Large intestine (tissue), 3 donors: Measurements from ENCODE around the gene C1orf122. TPM values are rescaled to one million over a fixed set of nuclear protein-coding genes. Genes with fewer than 3 reads are reported as not detected.
A peak's percentile ranks its signal among the peaks of the same experiment; 100 is the strongest.
"Not testable (repeated sequence)": the region's sequence is repeated elsewhere in the genome, so short reads cannot be mapped to it uniquely, and the experiment has no call there.

Experiments
- DNase-seq, 2 donors: peaks; one replicate each; pipeline versions ENCODE4 v3.0.0 to v3.0.0-alpha.2; 2013
- H3K27ac ChIP-seq: one replicate; pipeline ENCODE4 v1.5.1; 2013; ENCODE audit warnings: low read length
- H3K27me3 ChIP-seq: 2 replicates; pipeline ENCODE4 v1.6.1; 2013; ENCODE audit warnings: low read length; ENCODE audit not compliant: control insufficient read depth, insufficient read depth
- H3K36me3 ChIP-seq: 2 replicates; pipeline ENCODE4 v1.6.1; 2013; ENCODE audit warnings: low read length; ENCODE audit not compliant: control insufficient read depth, insufficient read depth
- H3K4me1 ChIP-seq: one replicate; pipeline ENCODE4 v1.6.1; 2013; ENCODE audit warnings: low read length; ENCODE audit not compliant: control insufficient read depth, insufficient read depth
- H3K4me3 ChIP-seq: one replicate; pipeline ENCODE4 v1.5.1; 2013; ENCODE audit warnings: low read length
- H3K9me3 ChIP-seq: one replicate; pipeline ENCODE4 v1.6.1; 2013; ENCODE audit warnings: mild to moderate bottlenecking, low read depth, low read length, moderate library complexity; ENCODE audit not compliant: control insufficient read depth
- WGBS: methylation state at CpG from one replicate; pipeline ENCODE4 v1.1.5; 2013; ENCODE audit warnings: low lambda C conversion rate; ENCODE audit not compliant: insufficient coverage; 5-methylcytosine and 5-hydroxymethylcytosine counted together
- polyA plus RNA-seq: library from polyadenylated mRNA; unstranded; fragments of 120-200 nt; gene quantifications from one replicate; pipeline ENCODE4 v1.2.1, GENCODE V29; 2013

The C1orf122 gene
- polyA plus RNA-seq, 1 donor: 35.2 TPM

DNA sequence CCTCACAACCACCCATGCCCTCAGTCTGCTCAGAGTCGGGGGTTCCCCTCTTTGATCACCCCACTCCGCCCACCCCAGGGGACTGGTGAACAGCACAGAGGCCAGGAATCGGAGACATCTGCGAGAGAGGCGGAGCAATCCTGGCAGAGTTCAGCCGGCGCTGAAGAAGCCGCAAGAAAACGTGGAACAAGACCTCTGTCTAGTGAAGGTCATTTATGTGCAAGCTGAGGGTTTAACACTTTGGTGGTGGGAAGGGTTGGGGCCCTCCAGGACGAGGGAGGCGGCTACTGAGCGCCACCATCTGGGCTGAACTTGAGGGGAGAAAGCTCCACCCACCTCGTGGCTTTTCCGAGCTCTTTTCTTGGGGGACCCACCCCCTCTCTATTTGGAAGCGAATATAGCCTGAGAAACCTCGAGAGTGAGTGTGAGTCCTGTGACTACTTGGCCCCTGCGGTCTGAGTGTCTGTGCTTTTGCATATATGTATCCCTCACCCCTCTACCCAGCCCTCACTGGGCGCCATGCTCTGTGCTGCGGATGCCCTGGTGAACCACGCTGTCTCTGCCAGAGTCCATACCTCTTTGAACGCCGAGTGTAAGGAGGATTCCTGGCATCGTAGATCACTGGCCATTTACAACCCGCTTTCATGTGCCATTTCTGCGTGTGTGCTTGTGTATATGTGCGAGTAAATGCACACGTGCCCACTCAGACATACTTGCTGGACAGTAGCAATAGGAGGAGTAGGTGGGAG is 41.5 kb upstream of the C1orf122 start:
- Histone ChIP-seq H3K4me1 (no peaks in the 10 kb centered on the region), H3K36me3 (no peaks in the 10 kb centered on the region), H3K4me3 (no peak overlapping the region), H3K27me3 (peaks cover 68% of the 10 kb centered on the region), H3K27ac (no peak overlapping the region), H3K9me3 (peaks cover 8% of the 10 kb centered on the region)
- WGBS: no CpG with 5 or more reads among the region's 27 CpGs
- DNase-seq: no peak

DNA sequence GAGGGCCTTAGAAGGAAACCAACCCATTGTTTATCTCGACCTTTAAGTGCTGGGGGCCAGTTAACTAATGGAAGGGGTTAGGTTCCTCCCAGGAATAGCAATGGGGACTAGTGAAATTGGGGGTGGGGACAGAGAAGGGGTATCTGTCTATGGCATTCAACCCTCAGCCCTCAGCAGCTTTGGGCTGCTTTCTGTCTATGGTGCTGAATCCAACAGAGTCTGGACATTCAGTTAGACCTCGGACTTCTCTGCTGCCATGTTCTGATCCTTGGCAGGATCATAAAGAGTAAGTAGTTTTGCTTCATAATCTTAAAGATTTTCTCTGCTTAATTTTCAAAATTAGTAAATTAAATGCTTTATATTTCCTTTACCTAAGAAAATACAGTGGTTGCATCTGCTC is 40.1 kb upstream of the C1orf122 start:
- H3K4me3 ChIP-seq: no peak overlapping the region
- H3K27ac ChIP-seq: no peak overlapping the region
- DNase-seq: no peak
- WGBS: no CpG with 5 or more reads among the region's 2 CpGs
- H3K9me3 ChIP-seq: peaks cover 4% of the 10 kb centered on the region
- no peaks in the 10 kb centered on the region for H3K36me3 ChIP-seq
- H3K27me3 ChIP-seq: peaks cover 55% of the 10 kb centered on the region
- no peaks in the 10 kb centered on the region for H3K4me1 ChIP-seq

DNA sequence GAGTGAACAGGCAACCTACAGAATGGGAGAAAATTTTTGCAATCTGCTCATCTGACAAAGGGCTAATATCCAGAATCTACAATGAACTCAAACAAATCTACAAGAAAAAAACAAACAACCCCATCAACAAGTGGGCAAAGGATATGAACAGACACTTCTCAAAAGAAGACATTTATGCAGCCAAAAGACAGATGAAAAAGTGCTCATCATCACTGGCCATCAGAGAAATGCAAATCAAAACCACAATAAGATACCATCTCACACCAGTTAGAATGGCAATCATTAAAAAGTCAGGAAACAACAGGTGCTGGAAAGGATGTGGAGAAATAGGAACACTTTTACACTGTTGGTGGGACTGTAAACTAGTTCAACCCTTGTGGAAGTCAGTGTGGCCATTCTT is 36.1 kb upstream of the C1orf122 start:
- not testable (repeated sequence) for H3K9me3 ChIP-seq, H3K4me1 ChIP-seq, H3K4me3 ChIP-seq, H3K36me3 ChIP-seq, DNase-seq, H3K27ac ChIP-seq
- peaks cover 16% of the 10 kb centered on the region for H3K27me3 ChIP-seq

DNA sequence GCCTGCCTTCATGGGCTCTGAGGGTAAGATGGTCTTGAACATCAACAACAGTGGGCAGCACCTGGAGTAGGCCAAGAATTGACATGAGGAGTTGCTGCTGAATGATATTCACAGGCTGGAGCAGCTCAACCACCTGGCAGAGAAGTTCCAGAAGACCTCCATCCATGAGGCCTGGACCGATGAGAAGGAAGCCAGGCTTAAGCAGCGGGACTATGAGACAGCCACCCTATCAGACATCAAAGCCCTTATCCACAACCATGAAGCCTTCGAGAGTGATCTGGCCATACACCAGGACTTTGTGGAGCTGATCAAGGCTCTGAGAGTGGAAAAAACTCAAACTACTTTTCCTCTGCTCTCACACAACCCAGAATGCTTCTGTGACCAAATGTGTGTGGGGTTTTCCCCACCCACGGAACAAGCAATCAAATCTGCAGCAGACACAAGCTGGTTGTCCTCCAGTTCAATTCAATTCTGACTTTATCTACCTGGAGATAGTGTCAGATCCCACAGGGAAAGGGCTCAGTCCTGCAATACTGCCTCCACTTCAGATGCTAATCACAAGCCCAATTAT is 30.6 kb upstream of the C1orf122 start:
- WGBS: no CpG with 5 or more reads among the region's 4 CpGs
- no peak overlapping the region for H3K27ac ChIP-seq
- H3K27me3 ChIP-seq: no peaks in the 10 kb centered on the region
- DNase-seq: no peak
- no peak overlapping the region for H3K4me3 ChIP-seq
- H3K4me1 ChIP-seq: no peaks in the 10 kb centered on the region
- no peaks in the 10 kb centered on the region for H3K9me3 ChIP-seq
- H3K36me3 ChIP-seq: no peaks in the 10 kb centered on the region

DNA sequence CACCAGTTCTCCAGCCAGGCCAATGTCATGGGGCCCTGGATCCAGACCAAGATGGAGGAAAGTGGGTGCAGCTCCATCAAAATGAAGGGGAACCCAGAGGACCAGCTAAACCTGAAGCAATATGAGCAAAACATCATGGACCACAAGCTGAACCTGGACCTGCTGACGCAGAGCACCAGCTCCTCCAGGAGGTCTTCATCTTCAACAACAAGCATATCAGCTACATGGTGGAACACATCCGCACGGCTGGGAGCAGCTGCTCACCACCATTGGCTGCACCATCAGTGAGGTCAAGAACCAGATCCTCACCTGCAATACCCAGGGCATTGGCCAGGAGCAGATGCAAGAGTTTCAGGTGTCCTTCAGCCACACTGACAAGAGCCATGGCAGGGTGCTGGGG is 28.9 kb upstream of the C1orf122 start:
- no CpG with 5 or more reads among the region's 3 CpGs for WGBS

DNA sequence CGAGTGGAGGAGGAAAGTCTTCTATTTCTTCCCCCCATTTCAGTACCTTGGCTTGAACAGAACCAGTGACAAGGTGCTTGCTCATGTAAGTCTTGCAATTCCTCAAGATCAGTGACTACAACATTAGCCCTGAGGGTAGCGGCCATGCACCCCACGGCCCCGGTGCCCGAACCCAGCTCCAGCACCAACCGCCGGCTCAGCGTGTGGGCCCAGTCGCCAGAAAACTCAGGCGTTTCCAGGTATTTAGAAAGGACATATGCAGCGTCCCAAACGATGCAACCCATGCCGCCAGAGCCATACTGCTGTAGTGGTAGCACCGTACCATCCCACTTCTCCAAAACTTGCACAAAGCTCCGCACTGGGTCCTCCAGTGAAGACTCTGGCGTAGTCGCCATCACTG is 25.1 kb upstream of the C1orf122 start:
- H3K9me3 ChIP-seq: no peaks in the 10 kb centered on the region
- no peak overlapping the region for H3K27ac ChIP-seq
- no CpG with 5 or more reads among the region's 17 CpGs for WGBS
- no peaks in the 10 kb centered on the region for H3K4me1 ChIP-seq
- no peaks in the 10 kb centered on the region for H3K27me3 ChIP-seq
- H3K36me3 ChIP-seq: no peaks in the 10 kb centered on the region
- no peak overlapping the region for H3K4me3 ChIP-seq
- DNase-seq: no peak

More for the DNA sequence above, 28.9 kb upstream of the C1orf122 start:
- Histone ChIP-seq H3K4me3 (no peak overlapping the region), H3K36me3 (no peaks in the 10 kb centered on the region), H3K9me3 (no peaks in the 10 kb centered on the region), H3K27ac (no peak overlapping the region), H3K27me3 (no peaks in the 10 kb centered on the region), H3K4me1 (no peaks in the 10 kb centered on the region)
- no peak for DNase-seq

DNA sequence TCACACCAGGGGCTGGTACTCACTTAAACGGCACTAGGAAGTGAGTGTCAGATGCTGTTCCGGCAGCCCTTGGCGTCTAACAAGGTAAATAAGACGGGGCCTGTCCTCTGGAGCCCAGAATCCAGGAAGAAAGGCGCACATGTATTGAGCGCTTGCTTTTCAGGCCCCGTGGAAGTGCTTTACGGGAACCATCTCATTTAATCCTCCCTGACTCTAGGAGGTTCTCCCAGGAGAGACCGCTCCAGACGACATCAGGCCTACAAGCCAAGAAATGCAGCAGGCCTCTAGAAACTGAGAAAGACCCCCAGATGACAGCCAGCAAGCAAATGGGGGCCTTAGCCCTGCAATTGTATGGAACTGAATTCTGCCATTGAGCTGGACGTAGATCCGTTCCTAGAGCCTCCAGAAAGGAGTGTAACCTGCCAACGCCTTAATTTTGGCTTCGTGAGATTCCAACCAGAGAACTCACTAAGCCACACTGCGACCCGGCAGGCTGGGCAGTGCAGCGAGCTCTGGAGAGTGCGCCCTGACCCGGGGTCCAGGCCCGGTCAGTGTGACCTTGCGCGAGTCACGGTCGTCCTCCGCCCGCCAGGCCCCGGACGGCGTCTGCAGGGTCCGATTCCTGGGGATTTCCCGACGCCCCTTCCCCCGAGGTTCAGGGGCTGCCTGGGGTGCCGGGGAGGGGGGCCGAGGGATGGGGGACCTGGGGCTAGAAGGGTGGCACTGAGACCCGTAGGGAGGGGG is 14.5 kb upstream of the C1orf122 start:
- WGBS: no CpG with 5 or more reads among the region's 36 CpGs

DNA sequence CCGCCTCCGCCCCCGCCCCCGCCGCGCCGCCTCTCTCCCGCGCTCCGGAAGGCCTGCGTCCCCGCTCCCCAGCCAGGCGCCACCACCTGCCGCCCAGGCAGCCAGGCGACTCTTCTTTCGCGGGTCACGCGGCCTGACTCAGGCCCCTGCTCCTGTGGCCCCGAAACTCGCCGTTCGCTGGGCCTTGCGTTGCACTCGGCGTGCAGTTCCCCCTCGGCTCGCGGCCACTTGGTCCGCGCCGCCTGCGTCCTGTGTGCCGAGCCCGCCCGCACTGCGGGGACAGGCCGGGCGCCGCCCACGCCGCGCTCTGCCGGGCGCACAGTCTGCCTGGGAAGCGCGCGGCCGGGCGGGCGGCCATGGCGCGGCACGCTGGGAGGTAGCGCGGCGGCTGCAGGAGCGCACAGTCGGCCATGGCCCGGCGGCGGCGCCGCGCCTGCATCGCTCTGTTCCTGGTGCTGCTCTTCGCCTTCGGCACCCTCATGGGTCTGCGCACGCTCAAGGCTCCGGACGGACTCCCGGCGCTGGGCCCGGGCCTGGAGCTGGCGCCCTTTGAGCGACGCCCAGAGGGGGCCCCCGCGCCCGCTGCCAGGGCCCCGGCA is 13.7 kb upstream of the C1orf122 start, which contains the start of gene MANEAL:
Gene MANEAL (plus strand): TSS at position 75 of the 599 bp plus-strand sequence. CDS start 336 bp downstream, at position 411.
- DNase-seq: peak in 1 of 2 donors; percentile 62
- Histone ChIP-seq H3K36me3 (no peaks in the 10 kb centered on the region), H3K4me1 (peaks cover 3% of the 10 kb centered on the region), H3K4me3 (peak within 1 kb of the TSS; percentile 19), H3K9me3 (no peaks in the 10 kb centered on the region), H3K27ac (no peak within 1 kb of the TSS), H3K27me3 (peaks cover 36% of the 10 kb centered on the region)
- no CpG with 5 or more reads among the region's 82 CpGs for WGBS

More for the DNA sequence above, 14.5 kb upstream of the C1orf122 start:
- Histone ChIP-seq H3K4me3 (no peak overlapping the region), H3K27me3 (peaks cover 36% of the 10 kb centered on the region), H3K9me3 (no peaks in the 10 kb centered on the region), H3K4me1 (peaks cover 3% of the 10 kb centered on the region), H3K36me3 (no peaks in the 10 kb centered on the region), H3K27ac (no peak overlapping the region)
- DNase-seq: no peak

DNA sequence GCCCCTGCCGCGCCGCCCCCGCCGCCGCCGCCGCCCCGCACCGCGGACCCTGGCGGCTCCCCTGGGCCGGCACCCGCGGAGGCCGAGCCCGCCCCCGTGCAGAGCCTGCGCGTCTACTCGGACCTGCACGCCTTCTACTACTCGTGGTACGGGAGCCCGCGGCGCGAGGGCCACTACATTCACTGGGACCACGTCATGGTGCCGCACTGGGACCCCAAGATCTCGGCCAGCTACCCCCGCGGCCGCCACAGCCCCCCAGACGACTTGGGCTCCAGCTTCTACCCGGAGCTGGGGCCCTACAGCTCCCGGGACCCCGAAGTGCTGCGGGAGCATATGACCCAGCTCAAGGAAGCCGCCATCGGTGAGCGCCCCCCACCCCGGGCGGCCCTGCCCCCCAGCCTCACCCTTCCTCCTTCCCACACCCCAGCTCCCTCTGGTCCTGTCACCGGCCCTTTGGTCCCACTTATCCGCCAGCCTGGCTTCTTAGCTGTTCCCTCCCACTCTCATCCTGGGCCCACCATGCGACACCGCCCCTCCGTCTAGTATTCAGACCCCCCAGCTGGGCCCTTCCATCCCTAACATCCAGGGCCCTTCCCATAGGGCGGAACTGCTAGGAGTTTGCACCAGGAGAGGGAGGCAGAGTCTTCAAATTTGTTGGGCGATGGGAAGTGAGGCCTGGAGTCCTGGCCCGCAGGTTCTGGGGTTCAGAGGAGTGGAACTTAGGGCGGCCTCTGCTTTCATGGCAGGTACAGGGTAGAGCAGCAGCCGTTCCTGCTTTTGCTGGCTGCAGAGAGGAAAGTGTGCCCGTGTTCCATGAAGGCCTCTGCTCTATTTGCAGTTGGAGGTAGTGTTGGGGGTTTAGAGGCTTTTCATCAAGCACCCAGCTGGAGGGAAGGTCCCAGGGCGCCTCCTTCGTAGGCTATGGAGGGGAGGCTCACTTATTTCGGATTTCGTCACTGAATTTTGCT is 12.9 kb upstream of the C1orf122 start:
- DNase-seq: no peak
- H3K4me3 ChIP-seq: peak overlapping the region; percentile 19

More for the DNA sequence above, 12.9 kb upstream of the C1orf122 start:
- no CpG with 5 or more reads among the region's 59 CpGs for WGBS
- H3K36me3 ChIP-seq: peaks cover 4% of the 10 kb centered on the region
- peaks cover 36% of the 10 kb centered on the region for H3K27me3 ChIP-seq
- no peaks in the 10 kb centered on the region for H3K9me3 ChIP-seq
- H3K4me1 ChIP-seq: peaks cover 3% of the 10 kb centered on the region
- no peak overlapping the region for H3K27ac ChIP-seq
